ENCODE measurements around the gene MCTP1.
"Not testable (repeated sequence)": the region's sequence is repeated elsewhere in the genome, so short reads cannot be mapped to it uniquely, and the experiment has no call there.

The MCTP1 gene

DNA sequence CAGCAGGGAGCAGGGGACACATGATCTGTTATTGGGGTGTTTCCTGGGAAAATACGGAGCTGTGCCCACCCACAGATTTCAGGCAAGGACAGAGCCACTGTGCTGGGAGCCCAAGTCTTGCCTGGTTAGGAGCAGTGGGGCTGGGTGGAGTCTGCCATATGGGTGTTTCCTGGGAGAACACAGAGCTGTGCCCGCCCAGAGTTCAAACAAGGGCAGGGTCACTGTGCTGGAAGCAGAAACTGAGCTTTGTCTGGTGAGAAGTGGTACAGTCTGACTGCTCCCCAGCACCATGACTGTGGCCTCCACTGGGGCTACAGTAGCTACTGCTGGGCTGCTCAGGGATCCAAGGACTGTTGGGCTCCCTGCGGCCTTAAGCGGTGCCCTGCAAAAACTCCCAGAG is 135.5 kb downstream of the MCTP1 start:
- no peaks in the 10 kb centered on the region for H3K4me1 ChIP-seq
- H3K9me3 ChIP-seq (ENCODE audit: control insufficient read depth, low read length): no peaks in the 10 kb centered on the region
- H3K4me3 ChIP-seq (ENCODE audit: low read depth, low read length): no peak overlapping the region
- no peak overlapping the region for H3K4me2 ChIP-seq (ENCODE audit: low read length)
- no peaks in the 10 kb centered on the region for H3K79me2 ChIP-seq
- H3K36me3 ChIP-seq (ENCODE audit: control insufficient read depth, insufficient read depth, low read length): no peaks in the 10 kb centered on the region
- no peaks in the 10 kb centered on the region for H3K27me3 ChIP-seq (ENCODE audit: control insufficient read depth, insufficient read depth, low read length)
- no peak for TF ChIP-seq CTCF (IDR thresholded peaks at IDR 0.05)
- H2AFZ ChIP-seq: no peak overlapping the region
- H3K27ac ChIP-seq: no peak overlapping the region
- no peak overlapping the region for H3K9ac ChIP-seq

GRCh38 chr5:95148453-95148852 is 136.4 kb downstream of the MCTP1 start:
- no peaks in the 10 kb centered on the region for H3K27me3 ChIP-seq (ENCODE audit: control insufficient read depth, insufficient read depth, low read length)
- H2AFZ ChIP-seq: no peak overlapping the region
- no peak overlapping the region for H3K27ac ChIP-seq
- no peaks in the 10 kb centered on the region for H3K4me1 ChIP-seq
- no peak for TF ChIP-seq CTCF (IDR thresholded peaks at IDR 0.05)
- no peaks in the 10 kb centered on the region for H3K79me2 ChIP-seq
- H3K9ac ChIP-seq: no peak overlapping the region
- H3K4me2 ChIP-seq (ENCODE audit: low read length): no peak overlapping the region
- H3K4me3 ChIP-seq (ENCODE audit: low read depth, low read length): no peak overlapping the region
- H3K9me3 ChIP-seq (ENCODE audit: control insufficient read depth, low read length): no peaks in the 10 kb centered on the region
- no peaks in the 10 kb centered on the region for H3K36me3 ChIP-seq (ENCODE audit: control insufficient read depth, insufficient read depth, low read length)

GRCh38 chr5:95143858-95144257 is 141.0 kb downstream of the MCTP1 start:
- not testable (repeated sequence) for H3K4me3 ChIP-seq (ENCODE audit: low read depth, low read length); H3K9me3 ChIP-seq (ENCODE audit: control insufficient read depth, low read length)

DNA sequence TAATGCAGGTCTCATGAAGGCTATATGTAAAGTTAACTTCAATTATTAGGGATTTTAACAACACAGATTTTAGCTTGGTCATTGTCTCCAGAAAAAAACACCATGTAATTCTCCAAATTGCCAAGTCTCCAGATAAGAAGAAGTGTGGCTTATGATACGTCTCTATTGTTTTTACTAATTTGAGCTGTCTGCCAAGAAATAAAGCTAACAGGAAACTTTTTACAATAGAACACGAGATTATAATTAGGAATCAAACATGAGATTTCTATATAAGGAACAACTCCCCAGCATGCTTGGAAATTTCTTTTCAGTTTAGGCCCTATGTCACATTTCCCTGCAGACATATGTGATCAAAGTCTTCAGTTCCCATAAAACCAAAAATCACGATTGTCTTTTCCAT is 142.7 kb downstream of the MCTP1 start:
- Histone ChIP-seq H3K79me2 (no peaks in the 10 kb centered on the region), H3K27me3 (ENCODE audit: control insufficient read depth, insufficient read depth, low read length) (no peaks in the 10 kb centered on the region), H3K27ac (no peak overlapping the region), H3K9ac (no peak overlapping the region), H3K4me2 (ENCODE audit: low read length) (no peak overlapping the region), H3K36me3 (ENCODE audit: control insufficient read depth, insufficient read depth, low read length) (no peaks in the 10 kb centered on the region), H2AFZ (no peak overlapping the region), H3K4me1 (no peaks in the 10 kb centered on the region), H3K4me3 (ENCODE audit: low read depth, low read length) (no peak overlapping the region), H3K9me3 (ENCODE audit: control insufficient read depth, low read length) (no peaks in the 10 kb centered on the region)
- no peak for TF ChIP-seq CTCF (IDR thresholded peaks at IDR 0.05)

More at GRCh38 chr5:95143858-95144257, 141.0 kb downstream of the MCTP1 start:
- H3K9ac ChIP-seq; H3K36me3 ChIP-seq (ENCODE audit: control insufficient read depth, insufficient read depth, low read length); H3K27me3 ChIP-seq (ENCODE audit: control insufficient read depth, insufficient read depth, low read length); H3K4me2 ChIP-seq (ENCODE audit: low read length); H3K4me1 ChIP-seq; H3K79me2 ChIP-seq; H2AFZ ChIP-seq; H3K27ac ChIP-seq: not testable (repeated sequence)

DNA sequence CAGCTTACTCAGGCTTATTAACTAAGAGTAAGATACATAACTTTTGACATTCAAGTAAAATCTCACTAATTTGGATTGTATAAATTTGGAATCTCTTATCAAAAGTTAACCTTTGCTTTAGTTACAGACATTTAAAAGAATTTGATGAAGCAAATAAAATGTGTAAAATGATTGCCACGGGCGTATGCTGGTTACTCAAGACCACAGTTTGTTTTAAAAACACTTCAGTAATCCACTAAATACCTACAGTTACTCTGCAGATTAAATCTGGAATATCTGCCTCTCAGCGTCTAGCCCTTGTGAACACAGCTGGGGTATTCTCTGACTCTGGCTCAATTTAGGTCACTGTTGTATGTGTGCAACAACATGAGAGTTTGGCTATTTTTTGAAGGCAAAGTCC is 143.8 kb downstream of the MCTP1 start:
- H3K9me3 ChIP-seq (ENCODE audit: control insufficient read depth, low read length): no peaks in the 10 kb centered on the region
- H3K9ac ChIP-seq: no peak overlapping the region
- no peak overlapping the region for H3K4me2 ChIP-seq (ENCODE audit: low read length)
- no peak overlapping the region for H2AFZ ChIP-seq
- no peaks in the 10 kb centered on the region for H3K27me3 ChIP-seq (ENCODE audit: control insufficient read depth, insufficient read depth, low read length)
- no peak overlapping the region for H3K4me3 ChIP-seq (ENCODE audit: low read depth, low read length)
- no peaks in the 10 kb centered on the region for H3K4me1 ChIP-seq
- H3K79me2 ChIP-seq: no peaks in the 10 kb centered on the region
- H3K27ac ChIP-seq: no peak overlapping the region
- TF ChIP-seq CTCF (IDR thresholded peaks at IDR 0.05): no peak
- H3K36me3 ChIP-seq (ENCODE audit: control insufficient read depth, insufficient read depth, low read length): no peaks in the 10 kb centered on the region

Data from parathyroid adenoma (tissue), 2 donors.